ENCODE measurements around the gene PIF1.

Gene PIF1

GRCh38 chr15:64825431-64826294 lies at the start of gene PIF1:
TSS of gene PIF1 (minus strand) at chr15:64825647. CDS start at chr15:64824335, 1,312 bp downstream.
- H3K4me3 ChIP-seq (IDR thresholded peaks at IDR 0.05; ENCODE audit: insufficient read depth, low read depth, low read length) = no peak within 1 kb of the TSS
- peak within 1 kb of the TSS; percentile 90 for H2AFZ ChIP-seq (ENCODE audit: low read depth)
- TF ChIP-seq CTCF (conservative IDR thresholded peaks at IDR 0.05; ENCODE audit: low read depth, low read length) = no peak
- H4K20me1 ChIP-seq (ENCODE audit: insufficient read depth) = no peaks in the 10 kb centered on the region
- H3K27ac ChIP-seq = peak within 1 kb of the TSS; percentile 74
- peaks cover 11% of the 10 kb centered on the region for H3K4me1 ChIP-seq (ENCODE audit: low read depth, poor library complexity, severe bottlenecking)
- H3K79me2 ChIP-seq (ENCODE audit: insufficient read depth, low read depth) = no peaks in the 10 kb centered on the region
- H3K4me2 ChIP-seq = peak within 1 kb of the TSS; percentile 68
- no peaks in the 10 kb centered on the region for H3K36me3 ChIP-seq (ENCODE audit: insufficient read depth)
- H3K9ac ChIP-seq = peak within 1 kb of the TSS; percentile 61; the same call in 1 of the 2 replicates
- H3K27me3 ChIP-seq (ENCODE audit: insufficient read depth, low read depth) = no peaks in the 10 kb centered on the region

- no peak overlapping the region for H2AFZ ChIP-seq (ENCODE audit: low read depth)
- H3K79me2 ChIP-seq (ENCODE audit: insufficient read depth, low read depth) = no peaks in the 10 kb centered on the region
- no peaks in the 10 kb centered on the region for H3K36me3 ChIP-seq (ENCODE audit: insufficient read depth)
- H3K9ac ChIP-seq = no peak overlapping the region
- no peaks in the 10 kb centered on the region for H3K27me3 ChIP-seq (ENCODE audit: insufficient read depth, low read depth)
- H3K4me3 ChIP-seq (IDR thresholded peaks at IDR 0.05; ENCODE audit: insufficient read depth, low read depth, low read length) = no peak overlapping the region
- no peaks in the 10 kb centered on the region for H4K20me1 ChIP-seq (ENCODE audit: insufficient read depth)
- TF ChIP-seq CTCF (conservative IDR thresholded peaks at IDR 0.05; ENCODE audit: low read depth, low read length) = no peak
- H3K4me2 ChIP-seq = no peak overlapping the region
- H3K4me1 ChIP-seq (ENCODE audit: low read depth, poor library complexity, severe bottlenecking) = no peaks in the 10 kb centered on the region
- H3K27ac ChIP-seq = no peak overlapping the region
Observed at GRCh38 chr15:64870353-64870752, 44.9 kb upstream of the PIF1 start.

- no peaks in the 10 kb centered on the region for H3K4me1 ChIP-seq (ENCODE audit: low read depth, poor library complexity, severe bottlenecking)
Observed at GRCh38 chr15:64869501-64869900, 44.1 kb upstream of the PIF1 start.

GRCh38 chr15:64865998-64866520 lies 40.6 kb upstream of the PIF1 start:
- no peak overlapping the region for H3K4me3 ChIP-seq (IDR thresholded peaks at IDR 0.05; ENCODE audit: insufficient read depth, low read depth, low read length)
- no peak overlapping the region for H2AFZ ChIP-seq (ENCODE audit: low read depth)
- H3K27me3 ChIP-seq (ENCODE audit: insufficient read depth, low read depth) = no peaks in the 10 kb centered on the region
- H3K79me2 ChIP-seq (ENCODE audit: insufficient read depth, low read depth) = no peaks in the 10 kb centered on the region
- H3K4me1 ChIP-seq (ENCODE audit: low read depth, poor library complexity, severe bottlenecking) = no peaks in the 10 kb centered on the region
- no peak overlapping the region for H3K4me2 ChIP-seq
- H3K36me3 ChIP-seq (ENCODE audit: insufficient read depth) = no peaks in the 10 kb centered on the region
- H3K9ac ChIP-seq = no peak overlapping the region
- no peaks in the 10 kb centered on the region for H4K20me1 ChIP-seq (ENCODE audit: insufficient read depth)
- no peak for TF ChIP-seq CTCF (conservative IDR thresholded peaks at IDR 0.05; ENCODE audit: low read depth, low read length)
- no peak overlapping the region for H3K27ac ChIP-seq

More at GRCh38 chr15:64869501-64869900, 44.1 kb upstream of the PIF1 start:
- no peak for TF ChIP-seq CTCF (conservative IDR thresholded peaks at IDR 0.05; ENCODE audit: low read depth, low read length)
- Histone ChIP-seq H3K9ac (no peak overlapping the region), H3K79me2 (ENCODE audit: insufficient read depth, low read depth) (no peaks in the 10 kb centered on the region), H4K20me1 (ENCODE audit: insufficient read depth) (no peaks in the 10 kb centered on the region), H3K4me3 (IDR thresholded peaks at IDR 0.05; ENCODE audit: insufficient read depth, low read depth, low read length) (no peak overlapping the region), H3K36me3 (ENCODE audit: insufficient read depth) (no peaks in the 10 kb centered on the region), H3K27ac (no peak overlapping the region), H3K27me3 (ENCODE audit: insufficient read depth, low read depth) (no peaks in the 10 kb centered on the region), H3K4me2 (no peak overlapping the region), H2AFZ (ENCODE audit: low read depth) (no peak overlapping the region)
